ENCODE data around the gene TENT5A.

Gene TENT5A

GRCh38 chr6:81734081-81734480, 18.4 kb downstream of the TENT5A start:
- no peak overlapping the region for H3K4me2 ChIP-seq (ENCODE audit: low read length)
- no peaks in the 10 kb centered on the region for H3K79me2 ChIP-seq (ENCODE audit: low read length)
- H3K4me1 ChIP-seq (ENCODE audit: low read length), result no peaks in the 10 kb centered on the region
- no peaks in the 10 kb centered on the region for H3K27me3 ChIP-seq (ENCODE audit: low read depth, low read length)
- no peak overlapping the region for H3K4me3 ChIP-seq (ENCODE audit: low read length)
- H3K9me3 ChIP-seq (ENCODE audit: insufficient read depth, low read length), result no peaks in the 10 kb centered on the region
- no peak overlapping the region for H3K9ac ChIP-seq (ENCODE audit: low read length)
- no peak overlapping the region for H3K27ac ChIP-seq (ENCODE audit: low read length)
- TF ChIP-seq CTCF (IDR thresholded peaks at IDR 0.05; ENCODE audit: low read depth, low read length) (peak; percentile 41), EZH2phosphoT487 (IDR thresholded peaks at IDR 0.05; ENCODE audit: low read depth) (no peak)
- no peak overlapping the region for H2AFZ ChIP-seq (ENCODE audit: low read depth, low read length)
- H4K20me1 ChIP-seq (ENCODE audit: insufficient read depth, low read length), result no peaks in the 10 kb centered on the region
- no peaks in the 10 kb centered on the region for H3K36me3 ChIP-seq (replicated peaks; ENCODE audit: low read depth, low read length)

- Histone ChIP-seq H3K27me3 (ENCODE audit: low read depth, low read length) (no peaks in the 10 kb centered on the region), H3K36me3 (replicated peaks; ENCODE audit: low read depth, low read length) (no peaks in the 10 kb centered on the region), H3K27ac (ENCODE audit: low read length) (no peak overlapping the region), H3K79me2 (ENCODE audit: low read length) (no peaks in the 10 kb centered on the region), H4K20me1 (ENCODE audit: insufficient read depth, low read length) (no peaks in the 10 kb centered on the region), H3K9ac (ENCODE audit: low read length) (no peak overlapping the region), H3K9me3 (ENCODE audit: insufficient read depth, low read length) (no peaks in the 10 kb centered on the region), H3K4me3 (ENCODE audit: low read length) (no peak overlapping the region), H3K4me1 (ENCODE audit: low read length) (peaks cover 7% of the 10 kb centered on the region), H2AFZ (ENCODE audit: low read depth, low read length) (no peak overlapping the region), H3K4me2 (ENCODE audit: low read length) (no peak overlapping the region)
- TF ChIP-seq CTCF (IDR thresholded peaks at IDR 0.05; ENCODE audit: low read depth, low read length) (no peak), EZH2phosphoT487 (IDR thresholded peaks at IDR 0.05; ENCODE audit: low read depth) (no peak)
Observed at GRCh38 chr6:81731814-81732213, 20.7 kb downstream of the TENT5A start.

GRCh38 chr6:81727876-81728517, 24.5 kb downstream of the TENT5A start:
- Histone ChIP-seq H2AFZ (ENCODE audit: low read depth, low read length) (no peak overlapping the region), H4K20me1 (ENCODE audit: insufficient read depth, low read length) (no peaks in the 10 kb centered on the region), H3K27me3 (ENCODE audit: low read depth, low read length) (no peaks in the 10 kb centered on the region), H3K4me1 (ENCODE audit: low read length) (peaks cover 7% of the 10 kb centered on the region), H3K4me3 (ENCODE audit: low read length) (peak overlapping the region; percentile 2; the same call in 1 of the 2 replicates), H3K9me3 (ENCODE audit: insufficient read depth, low read length) (peaks cover 3% of the 10 kb centered on the region; the same call in 1 of the 2 replicates), H3K4me2 (ENCODE audit: low read length) (peak overlapping the region; percentile 40), H3K79me2 (ENCODE audit: low read length) (no peaks in the 10 kb centered on the region), H3K9ac (ENCODE audit: low read length) (no peak overlapping the region), H3K36me3 (replicated peaks; ENCODE audit: low read depth, low read length) (no peaks in the 10 kb centered on the region), H3K27ac (ENCODE audit: low read length) (no peak overlapping the region)
- TF ChIP-seq EZH2phosphoT487 (IDR thresholded peaks at IDR 0.05; ENCODE audit: low read depth) (no peak), CTCF (IDR thresholded peaks at IDR 0.05; ENCODE audit: low read depth, low read length) (no peak)

GRCh38 chr6:81725127-81725526, 27.4 kb downstream of the TENT5A start:
- H3K9me3 ChIP-seq (ENCODE audit: insufficient read depth, low read length), result peaks cover 3% of the 10 kb centered on the region; the same call in 1 of the 2 replicates
- H3K79me2 ChIP-seq (ENCODE audit: low read length), result no peaks in the 10 kb centered on the region
- no peaks in the 10 kb centered on the region for H3K36me3 ChIP-seq (replicated peaks; ENCODE audit: low read depth, low read length)
- no peak overlapping the region for H3K4me2 ChIP-seq (ENCODE audit: low read length)
- H4K20me1 ChIP-seq (ENCODE audit: insufficient read depth, low read length), result no peaks in the 10 kb centered on the region
- no peak overlapping the region for H3K9ac ChIP-seq (ENCODE audit: low read length)
- peaks cover 7% of the 10 kb centered on the region for H3K4me1 ChIP-seq (ENCODE audit: low read length)
- no peaks in the 10 kb centered on the region for H3K27me3 ChIP-seq (ENCODE audit: low read depth, low read length)
- H3K27ac ChIP-seq (ENCODE audit: low read length), result no peak overlapping the region
- TF ChIP-seq EZH2phosphoT487 (IDR thresholded peaks at IDR 0.05; ENCODE audit: low read depth) (no peak), CTCF (IDR thresholded peaks at IDR 0.05; ENCODE audit: low read depth, low read length) (no peak)
- no peak overlapping the region for H3K4me3 ChIP-seq (ENCODE audit: low read length)
- no peak overlapping the region for H2AFZ ChIP-seq (ENCODE audit: low read depth, low read length)

Data from OCI-LY3 (cell line).